HFF-Myc (cell line): ENCODE results near the gene TMCC3.

Source experiments
- DNase-seq: peaks from one replicate; pipeline ENCODE4 v3.0.0-alpha.2; 2011; ENCODE audit warnings: low read depth; ENCODE audit errors: extremely low read depth
- H3K4me3 ChIP-seq: replicated peaks from 2 replicates; pipeline ENCODE4 v1.5.1; 2011; ENCODE audit warnings: low read depth, mild to moderate bottlenecking, control low read depth, low read length
- TF ChIP-seq, protein P1 (sequence below): IDR thresholded peaks from 2 replicates; pipeline ENCODE4 v1.5.1; 2012; ENCODE audit warnings: mild to moderate bottlenecking, low read depth, low read length, control low read depth; ENCODE audit errors: missing control alignments

Gene TMCC3

GRCh38 chr12:94535510-94535921 is 114.8 kb downstream of the TMCC3 start:
- DNase-seq = no peak
- no peak overlapping the region for H3K4me3 ChIP-seq
- TF ChIP-seq, protein P1, sequence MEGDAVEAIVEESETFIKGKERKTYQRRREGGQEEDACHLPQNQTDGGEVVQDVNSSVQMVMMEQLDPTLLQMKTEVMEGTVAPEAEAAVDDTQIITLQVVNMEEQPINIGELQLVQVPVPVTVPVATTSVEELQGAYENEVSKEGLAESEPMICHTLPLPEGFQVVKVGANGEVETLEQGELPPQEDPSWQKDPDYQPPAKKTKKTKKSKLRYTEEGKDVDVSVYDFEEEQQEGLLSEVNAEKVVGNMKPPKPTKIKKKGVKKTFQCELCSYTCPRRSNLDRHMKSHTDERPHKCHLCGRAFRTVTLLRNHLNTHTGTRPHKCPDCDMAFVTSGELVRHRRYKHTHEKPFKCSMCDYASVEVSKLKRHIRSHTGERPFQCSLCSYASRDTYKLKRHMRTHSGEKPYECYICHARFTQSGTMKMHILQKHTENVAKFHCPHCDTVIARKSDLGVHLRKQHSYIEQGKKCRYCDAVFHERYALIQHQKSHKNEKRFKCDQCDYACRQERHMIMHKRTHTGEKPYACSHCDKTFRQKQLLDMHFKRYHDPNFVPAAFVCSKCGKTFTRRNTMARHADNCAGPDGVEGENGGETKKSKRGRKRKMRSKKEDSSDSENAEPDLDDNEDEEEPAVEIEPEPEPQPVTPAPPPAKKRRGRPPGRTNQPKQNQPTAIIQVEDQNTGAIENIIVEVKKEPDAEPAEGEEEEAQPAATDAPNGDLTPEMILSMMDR = no peak

DNA sequence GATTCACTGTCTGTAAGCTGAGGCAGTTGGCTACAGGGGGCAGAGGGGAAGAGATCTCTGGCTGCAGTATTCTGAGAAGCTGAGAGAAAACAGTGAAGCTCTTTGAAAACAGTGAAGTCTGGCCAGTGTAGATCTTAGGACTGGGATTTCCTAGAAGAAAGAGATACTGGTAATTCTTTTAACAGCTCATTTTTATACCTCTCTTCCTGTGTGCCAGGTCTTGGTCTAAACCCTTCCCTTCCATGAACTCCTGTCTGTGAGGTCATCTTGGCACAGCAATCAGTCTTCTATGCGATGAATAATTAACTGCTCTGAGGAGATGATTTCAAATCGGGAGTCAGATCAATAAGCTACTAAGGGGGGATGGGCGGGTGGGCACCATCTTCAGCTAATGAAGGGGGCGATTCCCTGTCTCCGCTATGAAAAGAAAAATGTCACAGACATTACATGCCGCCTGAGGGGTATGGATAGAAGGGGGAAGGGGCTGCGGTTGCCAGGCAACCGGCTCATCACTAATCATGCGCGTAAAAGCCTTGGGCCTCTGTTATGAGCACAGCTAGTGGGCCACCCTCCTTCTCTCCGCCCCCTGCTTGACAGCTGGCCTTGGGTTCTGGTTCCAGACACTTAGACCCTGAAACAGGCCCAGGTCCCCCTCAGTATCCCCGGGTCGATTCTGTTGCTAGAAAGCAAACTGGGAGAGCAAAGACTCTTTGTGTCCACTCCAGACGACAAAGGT is 115.4 kb downstream of the TMCC3 start:
- no peak for DNase-seq
- H3K4me3 ChIP-seq = no peak overlapping the region
- TF ChIP-seq, protein P1 = no peak

- no peak overlapping the region for H3K4me3 ChIP-seq
- TF ChIP-seq, protein P1 = no peak
- no peak for DNase-seq
Measured at GRCh38 chr12:94534278-94534677, 116.1 kb downstream of the TMCC3 start.

DNA sequence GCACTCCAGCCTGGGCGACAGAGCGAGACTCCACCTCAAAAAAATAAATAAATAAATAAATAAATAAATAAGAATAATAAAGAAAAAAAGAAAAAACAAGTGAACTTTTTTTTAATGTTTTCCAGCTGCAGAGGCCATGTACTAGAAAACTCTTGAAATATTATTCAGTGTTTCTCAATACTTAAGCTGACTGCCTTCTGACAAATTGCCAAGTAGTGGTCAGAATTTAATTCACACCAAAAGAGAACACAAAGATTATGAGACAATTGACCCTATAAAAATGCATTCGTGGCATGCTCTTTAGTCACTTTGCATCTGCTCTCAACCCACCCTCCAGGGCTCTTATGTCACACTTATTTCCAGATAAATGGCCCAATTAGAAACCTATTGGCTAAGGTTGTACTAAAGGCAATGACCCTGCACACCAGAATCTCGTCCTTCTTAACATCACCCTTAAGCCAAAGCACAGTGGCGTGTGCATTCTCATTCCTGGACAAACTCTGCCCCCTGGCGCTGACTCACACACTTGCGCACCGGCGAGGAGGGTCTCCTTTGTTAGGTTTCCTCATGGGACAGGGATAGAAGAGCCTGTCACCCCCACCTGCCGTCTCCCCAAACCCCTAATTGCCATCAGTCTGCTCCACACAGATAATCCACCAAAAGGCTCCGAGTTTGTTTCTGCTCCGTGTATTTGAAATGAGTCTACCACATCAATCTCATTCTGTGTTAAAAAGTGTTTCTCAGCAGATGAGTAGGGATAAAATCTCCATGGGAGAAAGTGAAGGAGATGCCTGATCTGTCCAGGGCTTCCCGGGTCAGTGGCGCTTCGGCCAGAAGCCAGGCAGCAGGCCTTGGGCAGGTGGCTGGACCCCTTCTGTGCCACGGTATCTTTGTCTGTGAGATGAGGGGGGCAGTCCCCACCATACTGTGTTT is 117.6 kb downstream of the TMCC3 start:
- DNase-seq = peak; percentile 32
- no peak overlapping the region for H3K4me3 ChIP-seq
- TF ChIP-seq, protein P1 = peak; percentile 80

- no peak for DNase-seq
- TF ChIP-seq, protein P1 = no peak
- H3K4me3 ChIP-seq = no peak overlapping the region
Measured at GRCh38 chr12:94531196-94531720, 119.1 kb downstream of the TMCC3 start.

GRCh38 chr12:94525951-94526350 is 124.4 kb downstream of the TMCC3 start:
- TF ChIP-seq, protein P1 = no peak
- no peak overlapping the region for H3K4me3 ChIP-seq
- no peak for DNase-seq
